Measurements from ENCODE around the gene GTPBP4.
A peak's percentile ranks its signal among the peaks of the same experiment; 100 is the strongest.

Gene GTPBP4

DNA sequence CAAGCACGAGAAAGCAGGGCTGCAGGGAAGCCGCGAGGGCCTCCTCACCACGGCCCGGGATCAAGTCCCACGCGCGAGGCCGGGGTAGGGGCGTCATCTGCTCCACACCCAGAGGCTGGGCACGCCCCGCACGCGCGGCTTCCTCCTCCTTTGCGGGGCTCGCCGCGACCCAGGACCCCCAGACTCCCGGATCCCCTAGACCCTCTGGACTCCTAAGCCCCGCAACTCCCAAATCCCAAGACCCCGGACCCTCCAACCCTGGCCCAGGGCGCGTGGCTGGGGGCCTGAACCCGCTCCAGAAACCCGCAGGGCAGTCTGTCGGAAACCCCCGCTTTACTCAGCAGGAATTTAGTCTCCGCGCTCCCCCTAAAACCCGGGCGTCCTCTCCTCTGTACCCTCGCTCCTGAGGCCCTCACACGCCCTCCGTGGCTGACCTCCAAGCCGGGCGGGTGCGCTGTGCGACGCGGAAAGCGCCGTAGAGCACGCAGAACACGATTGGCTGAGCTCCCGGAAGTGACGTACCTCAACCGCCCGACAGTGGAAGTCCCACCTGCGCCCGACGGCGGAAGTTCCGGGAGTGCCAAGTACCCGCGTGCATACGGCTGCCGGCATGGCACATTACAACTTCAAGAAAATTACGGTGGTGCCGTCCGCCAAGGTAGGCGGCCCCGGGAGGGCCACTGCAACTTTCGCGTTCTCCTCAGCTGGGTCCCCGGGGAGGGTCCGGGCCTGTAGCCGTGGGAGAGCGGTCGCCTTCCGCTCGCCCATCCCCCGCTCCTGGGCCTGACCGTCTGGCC lies at the start of gene GTPBP4:
GTPBP4 (plus strand) TSS at position 565 of the 797 bp plus-strand sequence; CDS start at position 611, 46 bp downstream.
- peak; percentile 99 for DNase-seq (ENCODE audit: low read depth)

DNA sequence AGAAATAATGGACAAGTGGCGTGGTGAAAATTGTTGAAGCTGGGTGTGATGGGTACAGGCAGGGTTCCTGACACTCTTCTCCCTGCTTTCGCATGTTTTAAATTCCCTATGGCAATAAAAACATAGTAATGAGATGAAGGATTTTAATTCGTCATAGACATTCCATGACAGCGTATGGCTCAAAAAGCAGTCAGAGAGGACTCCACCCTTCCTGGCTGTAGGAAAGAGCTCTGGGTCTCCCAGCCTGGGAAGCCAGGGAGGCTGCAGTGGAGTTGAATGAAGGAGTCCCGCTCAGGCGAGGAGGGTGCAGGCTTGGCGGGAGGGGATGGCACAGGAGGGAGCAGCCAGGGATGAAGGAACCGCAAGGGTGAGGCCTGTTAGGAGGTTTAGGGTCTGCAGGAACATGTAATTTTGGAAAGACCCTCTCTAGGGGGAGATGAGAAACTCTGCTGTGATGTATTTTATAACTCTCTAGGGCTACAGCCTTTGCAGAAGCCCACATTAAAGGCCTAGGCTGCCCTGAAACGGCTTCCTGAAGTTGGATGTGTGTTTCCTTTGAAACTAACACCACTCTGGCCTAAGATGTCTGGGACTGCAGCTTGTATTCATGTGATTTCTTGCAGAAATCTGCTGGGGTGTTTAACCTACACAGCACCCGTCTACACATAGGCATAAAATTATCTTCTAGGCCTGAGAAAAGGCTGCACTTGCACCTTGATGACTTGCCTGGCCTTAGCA lies 49.1 kb upstream of the GTPBP4 start:
- peak; percentile 18 for DNase-seq (ENCODE audit: low read depth)

DNA sequence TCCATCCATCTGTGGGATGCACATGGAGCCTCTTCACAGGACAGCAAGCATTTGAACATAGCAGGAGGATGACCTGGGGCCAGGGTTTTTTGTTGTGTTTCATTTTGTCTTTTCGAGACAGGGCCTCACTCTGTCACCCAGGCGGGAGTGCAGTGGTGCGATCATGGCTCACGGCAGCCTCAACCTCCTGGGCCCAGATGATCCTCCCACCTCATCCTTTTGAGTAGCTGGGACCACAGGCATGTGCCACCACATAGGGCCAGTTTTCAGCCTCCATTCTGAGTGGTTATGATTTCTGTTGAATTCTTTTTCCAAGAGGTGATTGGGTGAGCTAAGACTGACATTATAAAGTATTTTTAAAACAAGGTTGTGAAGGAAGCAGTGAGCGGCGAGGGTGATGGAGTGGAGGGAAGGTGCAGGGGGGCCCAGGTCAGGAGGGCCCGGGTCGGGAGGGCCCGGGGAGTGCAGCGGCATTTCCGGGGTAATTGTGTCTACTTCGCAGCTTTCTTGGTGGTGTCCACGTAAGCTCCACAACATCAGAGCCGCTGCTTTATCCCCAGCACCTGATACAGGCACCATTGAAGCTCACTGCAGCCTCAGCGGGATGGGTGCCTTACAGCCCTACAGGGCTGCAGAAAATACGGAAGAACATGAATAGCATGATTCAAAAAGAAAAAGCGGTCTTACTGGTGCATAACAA lies 44.8 kb upstream of the GTPBP4 start:
- no peak for DNase-seq (ENCODE audit: low read depth)

DNA sequence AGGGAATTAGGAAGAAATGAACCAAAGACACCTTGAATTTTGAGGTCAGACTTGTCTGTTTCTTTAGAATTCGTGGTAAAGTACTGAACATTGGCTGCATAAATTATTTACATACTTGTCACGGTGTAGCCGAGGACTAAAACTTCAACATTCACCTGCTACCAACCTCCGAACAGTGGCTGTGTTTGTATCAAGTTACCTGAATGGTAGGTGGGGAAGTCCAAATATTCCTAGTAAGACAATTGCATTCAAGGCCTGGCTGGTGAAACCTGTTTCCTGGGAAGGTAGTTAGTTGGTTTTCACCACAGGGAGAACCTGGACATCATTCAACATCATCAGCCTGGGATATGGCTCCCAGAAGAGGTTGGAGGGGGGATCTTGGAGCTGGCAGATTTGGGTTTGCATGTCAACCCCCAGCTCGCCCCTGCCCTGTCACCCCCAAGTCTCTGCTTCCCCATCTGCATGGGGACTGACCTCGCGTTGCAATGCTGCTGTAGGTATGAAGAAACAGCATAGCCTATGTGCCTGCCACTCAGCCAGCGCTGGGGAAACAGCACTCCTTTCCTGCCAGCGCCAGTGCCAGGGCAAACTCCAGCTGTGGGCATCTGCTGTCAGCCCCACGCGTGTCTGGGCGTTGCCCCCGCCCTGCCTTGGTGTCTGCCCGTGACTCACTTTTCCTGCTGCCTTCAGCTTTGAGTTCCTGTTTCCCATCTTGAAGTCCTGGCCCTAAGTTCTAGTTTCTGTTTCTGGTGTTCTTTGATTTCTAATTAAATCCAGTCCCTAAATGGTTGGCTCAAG lies 44.0 kb upstream of the GTPBP4 start:
- DNase-seq (ENCODE audit: low read depth): peak; percentile 68

- DNase-seq (ENCODE audit: low read depth): no peak
Observed at GRCh38 chr10:945778-946177, 42.5 kb upstream of the GTPBP4 start.

- DNase-seq (ENCODE audit: low read depth): no peak
Observed at GRCh38 chr10:947051-947450, 41.2 kb upstream of the GTPBP4 start.

DNA sequence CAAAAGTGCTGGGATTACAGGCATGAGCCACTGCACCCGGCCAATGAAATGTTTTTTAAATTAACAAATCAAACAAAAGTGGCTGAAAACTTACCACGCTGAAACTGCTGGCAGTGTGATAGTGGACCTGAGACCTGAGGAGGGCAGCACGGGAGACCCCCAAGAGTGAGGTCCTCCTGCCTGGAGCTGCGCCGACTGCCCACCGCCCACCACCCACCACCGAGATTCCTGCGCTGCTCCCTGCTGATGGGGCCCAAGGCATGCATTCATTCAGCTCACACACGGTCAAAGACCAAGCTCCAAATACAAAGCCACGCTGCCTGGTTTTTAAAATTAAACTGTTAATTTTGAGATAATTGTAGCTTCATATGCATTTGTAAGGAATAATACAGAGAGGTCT lies 40.4 kb upstream of the GTPBP4 start:
- DNase-seq (ENCODE audit: low read depth): no peak

- DNase-seq (ENCODE audit: low read depth): no peak
Observed at GRCh38 chr10:948347-948746, 39.9 kb upstream of the GTPBP4 start.

DNA sequence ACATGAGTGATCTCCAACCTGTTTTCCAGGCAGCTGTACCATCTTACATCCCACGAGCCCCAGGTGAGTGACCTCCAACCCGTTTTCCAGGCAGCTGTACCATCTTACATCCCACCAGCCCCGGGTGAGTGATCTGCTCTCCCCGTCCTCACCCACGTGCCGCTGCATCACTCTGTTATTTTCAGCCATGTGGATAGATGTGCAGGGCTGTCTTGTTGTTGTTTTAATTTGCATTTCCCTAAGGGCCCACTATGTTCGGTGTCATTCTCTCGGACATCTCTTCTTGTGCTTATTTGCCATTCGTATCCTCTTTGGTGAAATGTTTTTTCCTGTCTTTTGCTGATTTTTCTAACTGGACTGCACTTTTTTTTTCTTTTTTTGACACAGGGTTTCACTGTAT lies 38.8 kb upstream of the GTPBP4 start:
- no peak for DNase-seq (ENCODE audit: low read depth)

DNA sequence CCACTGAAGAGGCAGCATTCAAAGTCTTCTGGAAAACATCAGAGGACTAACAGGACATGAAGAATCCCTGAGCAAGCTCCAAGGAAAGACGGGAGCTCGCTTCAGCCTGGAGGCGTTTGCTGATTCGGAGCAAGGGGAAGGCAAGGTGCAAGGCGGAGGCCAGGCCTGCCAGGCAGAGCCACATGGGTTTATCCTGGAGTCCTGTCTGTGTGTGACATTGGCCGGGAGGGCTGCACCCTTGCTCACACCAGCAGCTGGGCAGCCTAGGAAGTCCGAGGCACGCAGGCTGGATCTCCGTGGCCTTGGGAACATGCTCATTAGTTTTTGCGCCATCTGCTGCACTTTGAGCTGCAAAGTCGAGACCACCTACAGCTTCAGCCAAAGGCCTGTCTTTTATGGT lies 34.4 kb upstream of the GTPBP4 start:
- DNase-seq (ENCODE audit: low read depth): no peak

GRCh38 chr10:954396-954795 lies 33.8 kb upstream of the GTPBP4 start:
- DNase-seq (ENCODE audit: low read depth): no peak

DNA sequence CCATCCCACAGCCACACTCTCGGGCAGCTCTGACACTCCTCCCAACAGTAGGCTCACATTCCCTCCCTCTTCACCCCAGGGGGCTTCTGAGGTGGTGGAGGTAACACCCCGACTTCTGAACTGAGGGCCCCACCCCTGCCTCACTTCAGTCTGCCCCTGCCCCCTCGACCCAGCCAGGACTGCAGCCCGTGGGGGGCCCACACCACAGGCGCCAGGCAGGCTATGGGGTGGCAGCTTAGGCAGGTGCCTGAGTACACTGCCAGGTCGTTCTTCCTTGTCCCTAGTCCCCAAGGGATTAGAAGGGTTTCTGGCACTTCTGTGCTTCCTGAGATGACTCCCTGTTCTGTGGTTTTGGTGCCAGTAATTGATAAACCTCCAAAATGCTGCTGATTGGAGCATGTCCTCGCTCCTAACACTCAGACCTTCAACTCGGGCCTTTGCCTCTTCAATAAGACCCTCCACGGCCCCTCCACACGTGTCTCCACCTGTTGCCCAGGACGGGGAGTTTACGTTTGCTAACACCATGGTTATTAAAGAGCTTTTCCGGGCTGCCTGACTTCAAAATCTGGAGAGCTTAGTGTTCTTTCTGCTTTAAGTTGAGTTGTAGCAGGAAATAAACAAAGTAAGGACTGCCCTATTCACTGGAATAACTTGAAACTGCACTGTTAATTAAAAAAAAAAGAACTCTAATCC lies 33.0 kb upstream of the GTPBP4 start:
- DNase-seq (ENCODE audit: low read depth): no peak

DNA sequence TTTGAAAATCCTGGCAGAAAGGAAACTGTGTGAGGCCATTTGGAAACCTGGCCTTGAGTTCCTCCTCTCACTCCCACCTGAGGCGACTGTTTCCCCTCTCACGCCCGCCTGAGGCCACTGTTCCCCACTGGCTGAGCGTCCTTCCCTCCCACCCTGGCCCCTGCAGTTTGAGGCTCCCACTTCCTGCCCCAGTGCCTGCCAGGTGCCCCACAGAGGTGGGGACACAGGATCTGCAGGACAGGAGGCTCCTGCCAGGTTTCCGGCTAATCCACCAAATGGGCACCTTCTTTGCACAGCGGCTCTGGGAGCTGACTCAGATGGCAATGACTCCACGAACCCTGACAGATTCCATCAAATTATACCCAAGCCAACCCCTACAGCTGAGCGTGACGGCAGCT lies 32.4 kb upstream of the GTPBP4 start:
- DNase-seq (ENCODE audit: low read depth): no peak

GRCh38 chr10:958106-958505 lies 30.1 kb upstream of the GTPBP4 start:
- no peak for DNase-seq (ENCODE audit: low read depth)

GRCh38 chr10:958856-959255 lies 29.4 kb upstream of the GTPBP4 start:
- no peak for DNase-seq (ENCODE audit: low read depth)

DNA sequence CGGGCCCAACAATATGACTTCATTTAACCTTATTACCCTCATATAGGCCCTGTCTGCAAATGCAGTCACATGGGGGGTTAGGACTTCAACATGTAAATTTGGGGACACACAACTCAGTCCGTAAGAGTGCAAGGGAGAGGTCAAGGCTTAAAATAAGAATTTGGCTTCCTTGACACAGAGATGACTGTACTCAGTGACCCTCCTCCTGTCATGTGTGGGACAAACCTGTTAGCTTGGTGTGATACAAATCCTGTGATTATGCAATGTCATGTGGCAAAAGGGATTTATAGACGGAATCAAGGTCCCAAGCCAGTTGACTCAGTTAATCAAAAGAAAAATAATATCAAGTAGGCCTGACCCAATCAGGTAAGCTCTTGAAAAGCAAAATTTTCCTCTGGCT lies 25.9 kb upstream of the GTPBP4 start:
- DNase-seq (ENCODE audit: low read depth): no peak

GRCh38 chr10:963186-963585 lies 25.0 kb upstream of the GTPBP4 start:
- no peak for DNase-seq (ENCODE audit: low read depth)

GRCh38 chr10:963655-964054 lies 24.6 kb upstream of the GTPBP4 start:
- no peak for DNase-seq (ENCODE audit: low read depth)

DNA sequence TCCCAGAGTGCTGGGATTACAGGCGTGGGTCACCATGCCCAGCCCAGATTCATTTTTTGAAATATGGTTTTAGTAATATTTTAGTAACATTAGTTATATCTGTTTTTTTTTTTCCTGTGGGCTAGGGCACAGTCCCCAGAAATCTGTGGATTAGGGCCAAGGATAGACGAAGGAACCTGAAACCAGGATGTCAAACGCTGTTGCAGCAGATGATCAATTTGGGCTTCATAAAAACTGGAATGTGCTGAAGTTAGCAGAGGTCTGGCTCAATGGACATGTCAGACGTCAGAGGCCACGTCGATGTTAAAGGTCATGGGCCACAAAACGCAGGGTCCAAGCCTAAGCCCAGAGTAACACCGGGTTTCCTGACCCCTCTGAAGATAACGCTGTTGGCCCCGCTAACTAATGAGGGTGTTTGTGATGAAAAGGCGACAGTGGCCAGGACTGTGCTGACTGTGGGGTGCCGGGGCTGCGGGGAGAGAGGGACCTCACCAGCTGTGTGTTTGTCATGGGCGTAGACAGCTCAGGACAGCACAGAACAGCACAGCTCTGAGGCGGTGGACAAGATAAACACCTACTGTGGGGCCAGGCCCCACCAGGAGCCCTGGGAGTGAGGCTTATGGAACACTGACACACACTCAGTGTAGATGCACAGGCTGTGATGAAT lies 23.8 kb upstream of the GTPBP4 start:
- DNase-seq (ENCODE audit: low read depth): no peak

DNA sequence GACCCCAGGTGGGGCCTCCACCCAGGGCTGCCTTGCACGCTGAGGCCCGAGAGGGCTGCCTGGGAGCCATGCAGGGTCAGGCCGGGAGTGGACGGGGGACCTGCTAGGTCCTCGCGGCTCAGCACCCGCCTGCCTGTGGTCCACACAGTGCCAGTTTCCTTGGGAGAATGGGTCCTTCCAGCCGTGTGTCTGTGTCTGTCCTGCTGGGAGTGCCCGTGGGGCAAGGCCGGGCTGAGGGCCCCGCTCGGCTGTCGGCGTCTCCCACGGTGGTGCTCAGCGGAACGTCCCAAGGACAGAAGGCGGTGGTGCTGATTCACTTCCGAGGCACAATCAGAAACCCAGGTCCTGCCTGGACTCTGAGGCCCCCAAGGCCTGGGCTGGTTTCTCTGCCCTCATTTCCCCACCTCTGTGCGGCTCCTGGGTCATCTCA lies 23.2 kb upstream of the GTPBP4 start:
- DNase-seq (ENCODE audit: low read depth): no peak

All from ELR (cell line).